Neural cell (in vitro differentiated cells): ENCODE data around the gene CIDEA. TPM values are rescaled to one million over a fixed set of nuclear protein-coding genes. Genes with fewer than 3 reads are reported as not detected.

Experiments used
- H2AFZ ChIP-seq: fragments of 200-600, 300-800 bp; sonication (generic), shearing (Covaris generic); 2 replicates; pipeline ENCODE4 v1.6.0; 2014; ENCODE audit warnings: low read depth, mild to moderate bottlenecking, antibody characterized with exemption, low read length, moderate library complexity
- H3F3A ChIP-seq: fragments of 200-600 bp; shearing (Covaris generic); 2 replicates; pipeline ENCODE4 v1.6.1; 2016; ENCODE audit warnings: mild to moderate bottlenecking, moderate library complexity, mixed read lengths, antibody characterized with exemption, low read length; ENCODE audit not compliant: insufficient read depth, poor library complexity, severe bottlenecking
- H3K27ac ChIP-seq: fragments of 200-600, 300-800 bp; sonication (generic), shearing (Covaris generic); 2 replicates; pipeline ENCODE4 v1.5.1; 2014; ENCODE audit warnings: mild to moderate bottlenecking, low read length, moderate library complexity
- H3K27me3 ChIP-seq: fragments of 300-800, 200-600 bp; sonication (generic), shearing (Covaris generic); 2 replicates; pipeline ENCODE4 v1.6.0; 2014; ENCODE audit warnings: mild to moderate bottlenecking, low read depth, low read length, moderate library complexity; ENCODE audit not compliant: insufficient read depth
- H3K36me3 ChIP-seq: fragments of 300-800, 200-600 bp; sonication (generic), shearing (Covaris generic); 2 replicates; pipeline ENCODE4 v1.5.1; 2014; ENCODE audit warnings: mild to moderate bottlenecking, antibody characterized with exemption, low read length, moderate library complexity; ENCODE audit not compliant: insufficient read depth
- H3K4me2 ChIP-seq: fragments of 300-800, 200-600 bp; sonication (generic), shearing (Covaris generic); 2 replicates; pipeline ENCODE4 v1.6.0; 2014; ENCODE audit warnings: mild to moderate bottlenecking, low read length
- H3K4me3 ChIP-seq: fragments of 300-800, 200-600 bp; sonication (generic), shearing (Covaris generic); 2 replicates; pipeline ENCODE4 v1.5.1; 2014; ENCODE audit warnings: mild to moderate bottlenecking, low read length, moderate library complexity
- H3K79me2 ChIP-seq: fragments of 200-600 bp; shearing (Covaris generic); replicated peaks from 2 replicates; pipeline ENCODE4 v1.6.0; 2014; ENCODE audit warnings: mild to moderate bottlenecking, low read length, moderate library complexity; ENCODE audit not compliant: insufficient read depth
- H3K9ac ChIP-seq: fragments of 300-800, 200-600 bp; sonication (generic), shearing (Covaris generic); 2 replicates; pipeline ENCODE4 v1.6.1; 2016; ENCODE audit warnings: mild to moderate bottlenecking, low read length, mixed read lengths
- H3K9me2 ChIP-seq: fragments of 200-600 bp; shearing (Covaris generic); 2 replicates; pipeline ENCODE4 v1.6.1; 2016; ENCODE audit warnings: mild to moderate bottlenecking, low read length, mixed read lengths; ENCODE audit not compliant: insufficient read depth
- H3K9me3 ChIP-seq: fragments of 200-600, 300-800 bp; sonication (generic), shearing (Covaris generic); 2 replicates; pipeline ENCODE4 v1.6.1; 2016; ENCODE audit warnings: mild to moderate bottlenecking, mixed run types, low read length, moderate library complexity, mixed read lengths
- H4K20me1 ChIP-seq: fragments of 200-600 bp; shearing (Covaris generic); 2 replicates; pipeline ENCODE4 v1.6.1; 2016; ENCODE audit warnings: mild to moderate bottlenecking, mixed run types; ENCODE audit not compliant: insufficient read depth
- EP300 ChIP-seq: fragments of 450-650 bp; conservative IDR thresholded peaks from 2 replicates; pipeline ENCODE4 v1.6.1; 2014; ENCODE audit warnings: antibody characterized with exemption, mild to moderate bottlenecking, moderate library complexity; ENCODE audit not compliant: poor library complexity, severe bottlenecking
- EZH2 ChIP-seq: fragments of 200-600, 300-800 bp; shearing (Covaris generic), sonication (generic); IDR thresholded peaks from 2 replicates; pipeline ENCODE4 v1.6.1; 2014; ENCODE audit warnings: antibody characterized with exemption, low read length, borderline replicate concordance, mild to moderate bottlenecking; ENCODE audit not compliant: insufficient read depth, poor library complexity, severe bottlenecking
- MXI1 ChIP-seq: fragments of 450-650 bp; conservative IDR thresholded peaks from 2 replicates; pipeline ENCODE4 v1.6.1; 2014; ENCODE audit warnings: antibody characterized with exemption, mild to moderate bottlenecking; ENCODE audit not compliant: poor library complexity, severe bottlenecking
- POLR2AphosphoS5 ChIP-seq: IDR thresholded peaks from 2 replicates; pipeline ENCODE4 v1.6.1; 2012
- RAD21 ChIP-seq: fragments of 450-650 bp; conservative IDR thresholded peaks from 2 replicates; pipeline ENCODE4 v1.6.1; 2014; ENCODE audit warnings: antibody characterized with exemption, mild to moderate bottlenecking, moderate library complexity
- SMC3 ChIP-seq: fragments of 450-650 bp; conservative IDR thresholded peaks from 2 replicates; pipeline ENCODE4 v1.6.1; 2014; ENCODE audit warnings: antibody characterized with exemption, mild to moderate bottlenecking, moderate library complexity; ENCODE audit not compliant: poor library complexity
- TAF1 ChIP-seq: IDR thresholded peaks from 2 replicates; pipeline ENCODE4 v1.6.1; 2012; ENCODE audit warnings: low read depth
- polyA plus RNA-seq: library from polyadenylated mRNA; depleted of rRNA; stranded (reverse); fragments of >200 nt; gene quantifications from 2 replicates; pipeline ENCODE4 v1.2.3, GENCODE V29; 2014
- TF ChIP-seq, protein P1 (sequence below): fragments of 450-650 bp; IDR thresholded peaks from 2 replicates; pipeline ENCODE4 v1.5.1; 2014; ENCODE audit warnings: antibody characterized with exemption, mild to moderate bottlenecking, moderate library complexity; ENCODE audit not compliant: poor library complexity, severe bottlenecking
- TF ChIP-seq, protein P2 (sequence below): IDR thresholded peaks from 2 replicates; pipeline ENCODE4 v1.6.1; 2012; ENCODE audit warnings: borderline replicate concordance

The CIDEA gene
- polyA plus RNA-seq, 1 donor from 2014 or later: not detected

DNA sequence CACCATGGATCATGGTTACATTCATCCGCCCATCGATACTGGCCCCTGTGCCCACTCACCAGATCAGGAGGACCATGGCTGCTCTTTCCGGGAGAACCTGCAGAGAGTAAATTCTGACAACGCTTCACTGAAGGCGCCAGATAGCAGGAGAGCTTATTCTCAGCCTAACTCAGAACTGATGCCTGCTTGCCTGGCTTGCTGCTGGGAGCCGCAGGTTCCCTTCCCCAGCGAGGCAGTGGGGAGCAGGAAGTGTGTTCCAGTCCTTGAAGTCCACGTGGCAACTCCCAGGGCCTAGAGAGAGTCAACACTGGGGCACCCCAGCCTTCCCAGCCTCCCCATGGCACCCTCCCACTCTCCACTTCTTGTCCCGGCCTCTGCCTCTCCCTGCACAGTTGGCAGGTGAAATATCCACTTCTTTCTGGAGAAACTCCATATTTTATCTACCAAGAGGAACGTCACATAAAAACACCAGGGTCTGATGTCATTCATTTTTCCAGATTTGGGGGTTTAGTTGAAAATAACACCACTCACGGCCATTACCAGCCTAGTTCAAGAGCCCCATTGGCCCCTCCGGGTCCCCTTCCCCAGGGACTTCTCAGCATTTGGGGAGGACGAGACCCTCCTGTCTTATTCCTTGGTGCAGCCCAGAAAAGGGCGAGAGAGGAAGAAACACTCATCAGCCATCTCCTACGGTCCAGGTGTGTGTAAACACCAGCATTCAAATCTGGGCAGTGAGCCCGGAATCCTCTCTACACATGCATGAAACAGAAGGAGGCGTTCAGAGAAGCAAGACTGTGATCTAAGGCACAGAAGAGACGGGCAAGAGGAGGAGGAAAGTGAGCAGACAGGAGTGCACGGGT is 50.4 kb downstream of the CIDEA start:
- Histone ChIP-seq H3K4me2 (no peak overlapping the region), H3K79me2 (no peaks in the 10 kb centered on the region), H2AFZ (no peak overlapping the region), H4K20me1 (no peaks in the 10 kb centered on the region), H3K4me3 (no peak overlapping the region), H3K27me3 (peaks cover 47% of the 10 kb centered on the region), H3K9me2 (no peaks in the 10 kb centered on the region), H3K36me3 (no peaks in the 10 kb centered on the region), H3K27ac (no peak overlapping the region), H3K9ac (no peak overlapping the region), H3F3A (no peaks in the 10 kb centered on the region), H3K9me3 (no peaks in the 10 kb centered on the region)
- TF ChIP-seq POLR2AphosphoS5 (no peak), SMC3 (no peak), TAF1 (no peak), RAD21 (no peak), MXI1 (no peak), EZH2 (no peak), EP300 (no peak)
- TF ChIP-seq, protein P1, sequence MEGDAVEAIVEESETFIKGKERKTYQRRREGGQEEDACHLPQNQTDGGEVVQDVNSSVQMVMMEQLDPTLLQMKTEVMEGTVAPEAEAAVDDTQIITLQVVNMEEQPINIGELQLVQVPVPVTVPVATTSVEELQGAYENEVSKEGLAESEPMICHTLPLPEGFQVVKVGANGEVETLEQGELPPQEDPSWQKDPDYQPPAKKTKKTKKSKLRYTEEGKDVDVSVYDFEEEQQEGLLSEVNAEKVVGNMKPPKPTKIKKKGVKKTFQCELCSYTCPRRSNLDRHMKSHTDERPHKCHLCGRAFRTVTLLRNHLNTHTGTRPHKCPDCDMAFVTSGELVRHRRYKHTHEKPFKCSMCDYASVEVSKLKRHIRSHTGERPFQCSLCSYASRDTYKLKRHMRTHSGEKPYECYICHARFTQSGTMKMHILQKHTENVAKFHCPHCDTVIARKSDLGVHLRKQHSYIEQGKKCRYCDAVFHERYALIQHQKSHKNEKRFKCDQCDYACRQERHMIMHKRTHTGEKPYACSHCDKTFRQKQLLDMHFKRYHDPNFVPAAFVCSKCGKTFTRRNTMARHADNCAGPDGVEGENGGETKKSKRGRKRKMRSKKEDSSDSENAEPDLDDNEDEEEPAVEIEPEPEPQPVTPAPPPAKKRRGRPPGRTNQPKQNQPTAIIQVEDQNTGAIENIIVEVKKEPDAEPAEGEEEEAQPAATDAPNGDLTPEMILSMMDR: no peak
- TF ChIP-seq, protein P2, sequence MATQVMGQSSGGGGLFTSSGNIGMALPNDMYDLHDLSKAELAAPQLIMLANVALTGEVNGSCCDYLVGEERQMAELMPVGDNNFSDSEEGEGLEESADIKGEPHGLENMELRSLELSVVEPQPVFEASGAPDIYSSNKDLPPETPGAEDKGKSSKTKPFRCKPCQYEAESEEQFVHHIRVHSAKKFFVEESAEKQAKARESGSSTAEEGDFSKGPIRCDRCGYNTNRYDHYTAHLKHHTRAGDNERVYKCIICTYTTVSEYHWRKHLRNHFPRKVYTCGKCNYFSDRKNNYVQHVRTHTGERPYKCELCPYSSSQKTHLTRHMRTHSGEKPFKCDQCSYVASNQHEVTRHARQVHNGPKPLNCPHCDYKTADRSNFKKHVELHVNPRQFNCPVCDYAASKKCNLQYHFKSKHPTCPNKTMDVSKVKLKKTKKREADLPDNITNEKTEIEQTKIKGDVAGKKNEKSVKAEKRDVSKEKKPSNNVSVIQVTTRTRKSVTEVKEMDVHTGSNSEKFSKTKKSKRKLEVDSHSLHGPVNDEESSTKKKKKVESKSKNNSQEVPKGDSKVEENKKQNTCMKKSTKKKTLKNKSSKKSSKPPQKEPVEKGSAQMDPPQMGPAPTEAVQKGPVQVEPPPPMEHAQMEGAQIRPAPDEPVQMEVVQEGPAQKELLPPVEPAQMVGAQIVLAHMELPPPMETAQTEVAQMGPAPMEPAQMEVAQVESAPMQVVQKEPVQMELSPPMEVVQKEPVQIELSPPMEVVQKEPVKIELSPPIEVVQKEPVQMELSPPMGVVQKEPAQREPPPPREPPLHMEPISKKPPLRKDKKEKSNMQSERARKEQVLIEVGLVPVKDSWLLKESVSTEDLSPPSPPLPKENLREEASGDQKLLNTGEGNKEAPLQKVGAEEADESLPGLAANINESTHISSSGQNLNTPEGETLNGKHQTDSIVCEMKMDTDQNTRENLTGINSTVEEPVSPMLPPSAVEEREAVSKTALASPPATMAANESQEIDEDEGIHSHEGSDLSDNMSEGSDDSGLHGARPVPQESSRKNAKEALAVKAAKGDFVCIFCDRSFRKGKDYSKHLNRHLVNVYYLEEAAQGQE: no peak

DNA sequence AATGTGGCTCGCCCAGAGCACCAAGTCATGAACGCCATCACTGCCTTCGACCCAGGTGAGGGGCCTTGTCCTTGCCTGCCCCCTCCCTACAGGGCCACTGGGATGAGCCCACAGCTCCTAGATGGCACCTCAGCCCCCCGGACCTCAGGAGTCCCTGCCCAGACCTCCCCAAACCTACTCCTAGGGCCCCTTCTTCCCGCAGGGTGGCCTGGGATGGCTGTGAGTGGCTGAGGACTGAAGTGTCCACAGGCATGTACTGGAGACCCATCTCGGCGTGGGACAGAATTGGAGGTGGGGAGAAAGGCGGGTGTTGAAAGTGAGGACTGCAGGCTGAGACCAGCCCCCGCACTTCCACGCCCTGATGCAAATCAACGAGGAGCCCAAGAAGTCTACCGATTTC is 51.0 kb downstream of the CIDEA start:
- Histone ChIP-seq H3K27me3 (peaks cover 49% of the 10 kb centered on the region), H3K4me2 (no peak overlapping the region), H2AFZ (no peak overlapping the region), H4K20me1 (no peaks in the 10 kb centered on the region), H3K79me2 (no peaks in the 10 kb centered on the region), H3K9ac (no peak overlapping the region), H3K9me3 (no peaks in the 10 kb centered on the region), H3K9me2 (no peaks in the 10 kb centered on the region), H3F3A (no peaks in the 10 kb centered on the region), H3K4me3 (no peak overlapping the region), H3K36me3 (no peaks in the 10 kb centered on the region), H3K27ac (no peak overlapping the region)
- TF ChIP-seq, protein P1: no peak
- TF ChIP-seq, protein P2: no peak
- TF ChIP-seq SMC3: no peak
- TF ChIP-seq EP300: no peak
- TF ChIP-seq MXI1: no peak
- TF ChIP-seq EZH2: no peak
- no peak for TF ChIP-seq TAF1
- no peak for TF ChIP-seq POLR2AphosphoS5
- TF ChIP-seq RAD21: no peak
